OCI-LY1 (cell line): Measurements from ENCODE around the gene MYO16.

Source experiments
- H2AFZ ChIP-seq: fragments of 200-600 bp; sonication (generic), shearing (Covaris generic); 2 replicates; pipeline ENCODE4 v1.6.0; 2014; ENCODE audit warnings: antibody characterized with exemption, mild to moderate bottlenecking, low read length
- H3F3A ChIP-seq: fragments of 200-600 bp; sonication (generic), shearing (Covaris generic); 2 replicates; pipeline ENCODE4 v1.6.0; 2014; ENCODE audit warnings: mild to moderate bottlenecking, antibody characterized with exemption, low read length, moderate library complexity; ENCODE audit not compliant: insufficient read depth
- H3K27ac ChIP-seq: fragments of 200-600 bp; sonication (generic); 2 replicates; pipeline ENCODE4 v1.5.1; 2014; ENCODE audit warnings: low read length, mixed run types, mild to moderate bottlenecking, low read depth; ENCODE audit not compliant: poor library complexity, severe bottlenecking
- H3K27me3 ChIP-seq: fragments of 200-600 bp; sonication (generic); 2 replicates; pipeline ENCODE4 v1.6.0; 2014; ENCODE audit warnings: antibody characterized with exemption, mild to moderate bottlenecking, low read length, moderate library complexity; ENCODE audit not compliant: insufficient read depth
- H3K36me3 ChIP-seq: fragments of 200-600 bp; sonication (generic); 2 replicates; pipeline ENCODE4 v1.6.1; 2014; ENCODE audit warnings: mild to moderate bottlenecking, antibody characterized with exemption, low read length, moderate library complexity, mixed read lengths; ENCODE audit not compliant: insufficient read depth
- H3K4me1 ChIP-seq: fragments of 200-600 bp; sonication (generic); 2 replicates; pipeline ENCODE4 v1.5.1; 2014; ENCODE audit warnings: mild to moderate bottlenecking, low read length, moderate library complexity; ENCODE audit not compliant: insufficient read depth, severe bottlenecking
- H3K4me2 ChIP-seq: fragments of 200-600 bp; sonication (generic), shearing (Covaris generic); 2 replicates; pipeline ENCODE4 v1.6.1; 2014; ENCODE audit warnings: low read length
- H3K4me3 ChIP-seq: fragments of 200-600 bp; sonication (generic); 2 replicates; pipeline ENCODE4 v1.5.1; 2014; ENCODE audit warnings: low read length, low read depth, mild to moderate bottlenecking, mixed read lengths; ENCODE audit not compliant: poor library complexity, severe bottlenecking
- H3K79me2 ChIP-seq: fragments of 200-600 bp; shearing (Covaris generic); 2 replicates; pipeline ENCODE4 v1.6.1; 2016; ENCODE audit warnings: mixed run types, low read length, mixed read lengths; ENCODE audit not compliant: insufficient read depth
- H3K9ac ChIP-seq: fragments of 200-600 bp; sonication (generic), shearing (Covaris generic); 2 replicates; pipeline ENCODE4 v1.6.1; 2014; ENCODE audit warnings: mild to moderate bottlenecking, low read length, mixed read lengths
- H3K9me2 ChIP-seq: fragments of 200-600 bp; sonication (generic), shearing (Covaris generic); 2 replicates; pipeline ENCODE4 v1.6.1; 2014; ENCODE audit warnings: low read depth, mild to moderate bottlenecking, low read length, mixed read lengths
- H3K9me3 ChIP-seq: fragments of 200-600 bp; shearing (Covaris generic); 2 replicates; pipeline ENCODE4 v1.6.1; 2014; ENCODE audit warnings: low read length, mixed read lengths
- H4K20me1 ChIP-seq: fragments of 200-600 bp; sonication (generic), shearing (Covaris generic); 2 replicates; pipeline ENCODE4 v1.6.0; 2016; ENCODE audit warnings: mild to moderate bottlenecking, low read length; ENCODE audit not compliant: insufficient read depth
- CTCF ChIP-seq: fragments of 200-600 bp; sonication (generic), shearing (Covaris generic); IDR thresholded peaks from 2 replicates; pipeline ENCODE4 v1.5.1; 2017; ENCODE audit warnings: mild to moderate bottlenecking, antibody characterized with exemption, low read length, moderate library complexity, mixed read lengths
- EZH2 ChIP-seq: fragments of 200-600 bp; sonication (generic), shearing (Covaris generic); IDR thresholded peaks from 2 replicates; pipeline ENCODE4 v1.8.0; 2017; ENCODE audit warnings: borderline replicate concordance, mixed run types, mild to moderate bottlenecking, antibody characterized with exemption, low read length, moderate library complexity, mixed read lengths

The MYO16 gene

GRCh38 chr13:108669381-108669780, 40.0 kb downstream of the MYO16 start:
- H3K27ac ChIP-seq: no peak overlapping the region
- H4K20me1 ChIP-seq: no peaks in the 10 kb centered on the region
- no peaks in the 10 kb centered on the region for H3F3A ChIP-seq
- TF ChIP-seq CTCF (no peak), EZH2 (no peak)
- H3K36me3 ChIP-seq: no peaks in the 10 kb centered on the region
- H3K79me2 ChIP-seq: no peaks in the 10 kb centered on the region
- H3K9ac ChIP-seq: no peak overlapping the region
- H3K9me3 ChIP-seq: no peaks in the 10 kb centered on the region
- H3K4me2 ChIP-seq: no peak overlapping the region
- H3K4me3 ChIP-seq: no peak overlapping the region
- H3K4me1 ChIP-seq: no peaks in the 10 kb centered on the region
- no peaks in the 10 kb centered on the region for H3K27me3 ChIP-seq
- H2AFZ ChIP-seq: no peak overlapping the region
- no peaks in the 10 kb centered on the region for H3K9me2 ChIP-seq

DNA sequence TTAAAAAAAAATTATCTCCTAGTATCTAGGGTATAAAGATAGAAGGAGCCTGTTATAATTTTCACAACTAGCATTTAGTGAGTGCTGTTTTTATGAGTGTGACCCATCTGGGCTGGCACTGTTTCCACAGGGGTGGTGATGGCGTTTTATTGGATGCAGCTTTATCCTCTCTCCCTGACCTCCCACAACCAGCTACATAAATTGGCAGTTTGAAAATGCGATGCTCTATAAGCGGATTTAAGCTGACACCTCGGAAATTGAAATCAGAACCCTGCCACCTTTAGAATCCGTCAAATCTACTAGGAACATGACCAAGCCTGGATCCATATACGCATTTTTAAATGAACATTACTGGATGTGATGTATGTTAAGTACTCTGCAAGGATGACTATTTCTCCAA, 44.9 kb downstream of the MYO16 start:
- H3F3A ChIP-seq: no peaks in the 10 kb centered on the region
- no peaks in the 10 kb centered on the region for H4K20me1 ChIP-seq
- no peaks in the 10 kb centered on the region for H3K9me2 ChIP-seq
- H3K4me1 ChIP-seq: no peaks in the 10 kb centered on the region
- H3K9ac ChIP-seq: no peak overlapping the region
- H3K27ac ChIP-seq: no peak overlapping the region
- no peak overlapping the region for H3K4me2 ChIP-seq
- no peaks in the 10 kb centered on the region for H3K9me3 ChIP-seq
- no peak overlapping the region for H2AFZ ChIP-seq
- no peak overlapping the region for H3K4me3 ChIP-seq
- no peaks in the 10 kb centered on the region for H3K79me2 ChIP-seq
- no peaks in the 10 kb centered on the region for H3K36me3 ChIP-seq
- H3K27me3 ChIP-seq: no peaks in the 10 kb centered on the region
- TF ChIP-seq CTCF (no peak), EZH2 (no peak)

GRCh38 chr13:108674771-108675170, 45.4 kb downstream of the MYO16 start:
- no peaks in the 10 kb centered on the region for H4K20me1 ChIP-seq
- no peaks in the 10 kb centered on the region for H3F3A ChIP-seq
- no peaks in the 10 kb centered on the region for H3K79me2 ChIP-seq
- no peaks in the 10 kb centered on the region for H3K27me3 ChIP-seq
- no peak overlapping the region for H3K27ac ChIP-seq
- H3K9me2 ChIP-seq: no peaks in the 10 kb centered on the region
- TF ChIP-seq CTCF (no peak), EZH2 (no peak)
- no peaks in the 10 kb centered on the region for H3K4me1 ChIP-seq
- H3K9me3 ChIP-seq: no peaks in the 10 kb centered on the region
- no peaks in the 10 kb centered on the region for H3K36me3 ChIP-seq
- H2AFZ ChIP-seq: no peak overlapping the region
- no peak overlapping the region for H3K4me3 ChIP-seq
- H3K4me2 ChIP-seq: no peak overlapping the region
- H3K9ac ChIP-seq: no peak overlapping the region
